A549 (cell line): ENCODE data around the gene PODNL1.

Experiments used
- CEBPB ChIP-seq, 2 experiments: fragments of >200 bp in 1 of 2; sonication (Bioruptor Twin) in 1 of 2; formaldehyde crosslinking in 1 of 2; IDR thresholded peaks; 2 replicates each; pipeline ENCODE4 v1.6.1; 2012 to 2016
- CHD4 ChIP-seq: fragments of 200-600 bp; sonication (generic); IDR thresholded peaks from 2 replicates; pipeline ENCODE4 v1.6.1; 2016; ENCODE audit warnings: antibody characterized with exemption, mild to moderate bottlenecking, borderline replicate concordance
- CTCF ChIP-seq: fragments of >200 bp; sonication (Bioruptor Twin); formaldehyde crosslinking; IDR thresholded peaks from 3 replicates; pipeline ENCODE4 v1.5.1; 2016
- EHMT2 ChIP-seq: fragments of 200-600 bp; sonication (generic); IDR thresholded peaks from 2 replicates; pipeline ENCODE4 v1.6.1; 2016; ENCODE audit warnings: antibody characterized with exemption, low read depth, mild to moderate bottlenecking, moderate library complexity
- JUNB ChIP-seq: fragments of >200 bp; sonication (Bioruptor Twin); formaldehyde crosslinking; IDR thresholded peaks from 2 replicates; pipeline ENCODE4 v1.6.1; 2016
- MYC ChIP-seq: IDR thresholded peaks from 2 replicates; pipeline ENCODE4 v1.6.1; 2012; ENCODE audit warnings: mild to moderate bottlenecking, inconsistent platforms, low read length, improper control_type of control experiment, borderline replicate concordance
- POLR2A ChIP-seq: IDR thresholded peaks from 2 replicates; pipeline ENCODE4 v1.6.1; 2012; ENCODE audit warnings: mild to moderate bottlenecking, low read length
- RCOR1 ChIP-seq: fragments of 150-350 bp; IDR thresholded peaks from 2 replicates; pipeline ENCODE4 v1.6.1; 2014; ENCODE audit warnings: antibody characterized with exemption, low read length, low read depth
- REST ChIP-seq: fragments of 200-600 bp; sonication (generic); IDR thresholded peaks from 2 replicates; pipeline ENCODE4 v1.6.1; 2016; ENCODE audit warnings: antibody characterized with exemption, mild to moderate bottlenecking, moderate library complexity
- SREBF2 ChIP-seq: fragments of 450-650 bp; IDR thresholded peaks from 2 replicates; pipeline ENCODE4 v1.6.1; 2014; ENCODE audit warnings: mild to moderate bottlenecking, moderate library complexity

GRCh38 chr19:13984186-13984585 is 46.0 kb upstream of the PODNL1 start:
- TF ChIP-seq CEBPB (IDR thresholded peaks at IDR 0.05) (no peak), POLR2A (no peak), CTCF (no peak), SREBF2 (no peak), MYC (no peak), REST (no peak), JUNB (no peak), CHD4 (no peak), RCOR1 (no peak), EHMT2 (no peak)
